GM12874 (cell line): ENCODE results near the gene PICK1.

Experiments
- TF ChIP-seq, protein P1 (sequence below): IDR thresholded peaks from 2 replicates; pipeline ENCODE4 v1.5.1; 2011; ENCODE audit warnings: low read depth, mild to moderate bottlenecking, control low read depth, low read length, moderate library complexity; ENCODE audit not compliant: insufficient read depth

The PICK1 gene

DNA sequence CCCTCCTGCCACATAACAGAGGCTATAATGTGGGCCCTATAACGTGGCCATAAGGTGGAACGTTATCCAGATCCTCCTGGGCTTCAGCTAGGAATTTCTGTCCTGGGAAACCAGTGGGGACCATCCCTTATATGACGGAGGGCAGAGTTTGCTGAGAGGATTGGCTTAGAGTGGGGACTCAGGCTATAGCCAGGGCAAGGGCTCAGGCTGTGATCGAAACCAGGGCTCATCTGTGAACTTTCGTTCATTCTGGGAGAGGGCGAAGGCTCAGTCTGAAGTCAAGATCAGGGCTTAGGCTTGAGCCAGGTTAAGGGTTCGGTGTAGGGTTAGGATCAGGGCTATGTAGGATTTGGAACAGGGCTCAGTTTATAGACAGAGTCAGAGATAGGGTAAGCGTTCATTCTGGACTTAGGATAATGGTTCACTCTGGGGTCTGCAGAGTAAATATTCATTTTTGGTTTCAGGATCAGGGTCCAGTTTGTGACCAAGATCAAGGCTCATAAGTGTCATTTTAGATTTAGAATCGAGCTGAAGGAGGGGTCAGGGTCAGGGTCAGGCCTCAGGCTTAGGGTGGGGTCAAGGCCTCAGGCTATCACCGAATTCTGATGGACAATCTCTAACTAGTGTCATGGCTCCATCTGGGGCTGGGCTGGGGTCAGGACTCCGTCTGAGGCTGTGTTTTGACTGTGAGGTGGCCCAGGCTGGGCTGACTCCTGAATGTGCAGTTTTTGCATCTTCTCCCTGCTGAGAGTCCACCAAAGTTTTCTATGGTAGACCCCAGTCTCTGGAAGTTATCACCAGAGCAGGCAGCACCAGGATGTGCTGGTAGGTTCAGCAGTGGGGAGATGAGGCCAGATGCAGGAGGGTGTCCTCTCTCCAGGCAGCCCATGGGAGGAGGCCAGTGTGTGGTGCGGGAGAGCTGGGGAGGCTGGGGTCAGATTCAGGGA is 39.0 kb upstream of the PICK1 start:
- TF ChIP-seq, protein P1, sequence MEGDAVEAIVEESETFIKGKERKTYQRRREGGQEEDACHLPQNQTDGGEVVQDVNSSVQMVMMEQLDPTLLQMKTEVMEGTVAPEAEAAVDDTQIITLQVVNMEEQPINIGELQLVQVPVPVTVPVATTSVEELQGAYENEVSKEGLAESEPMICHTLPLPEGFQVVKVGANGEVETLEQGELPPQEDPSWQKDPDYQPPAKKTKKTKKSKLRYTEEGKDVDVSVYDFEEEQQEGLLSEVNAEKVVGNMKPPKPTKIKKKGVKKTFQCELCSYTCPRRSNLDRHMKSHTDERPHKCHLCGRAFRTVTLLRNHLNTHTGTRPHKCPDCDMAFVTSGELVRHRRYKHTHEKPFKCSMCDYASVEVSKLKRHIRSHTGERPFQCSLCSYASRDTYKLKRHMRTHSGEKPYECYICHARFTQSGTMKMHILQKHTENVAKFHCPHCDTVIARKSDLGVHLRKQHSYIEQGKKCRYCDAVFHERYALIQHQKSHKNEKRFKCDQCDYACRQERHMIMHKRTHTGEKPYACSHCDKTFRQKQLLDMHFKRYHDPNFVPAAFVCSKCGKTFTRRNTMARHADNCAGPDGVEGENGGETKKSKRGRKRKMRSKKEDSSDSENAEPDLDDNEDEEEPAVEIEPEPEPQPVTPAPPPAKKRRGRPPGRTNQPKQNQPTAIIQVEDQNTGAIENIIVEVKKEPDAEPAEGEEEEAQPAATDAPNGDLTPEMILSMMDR, result no peak

DNA sequence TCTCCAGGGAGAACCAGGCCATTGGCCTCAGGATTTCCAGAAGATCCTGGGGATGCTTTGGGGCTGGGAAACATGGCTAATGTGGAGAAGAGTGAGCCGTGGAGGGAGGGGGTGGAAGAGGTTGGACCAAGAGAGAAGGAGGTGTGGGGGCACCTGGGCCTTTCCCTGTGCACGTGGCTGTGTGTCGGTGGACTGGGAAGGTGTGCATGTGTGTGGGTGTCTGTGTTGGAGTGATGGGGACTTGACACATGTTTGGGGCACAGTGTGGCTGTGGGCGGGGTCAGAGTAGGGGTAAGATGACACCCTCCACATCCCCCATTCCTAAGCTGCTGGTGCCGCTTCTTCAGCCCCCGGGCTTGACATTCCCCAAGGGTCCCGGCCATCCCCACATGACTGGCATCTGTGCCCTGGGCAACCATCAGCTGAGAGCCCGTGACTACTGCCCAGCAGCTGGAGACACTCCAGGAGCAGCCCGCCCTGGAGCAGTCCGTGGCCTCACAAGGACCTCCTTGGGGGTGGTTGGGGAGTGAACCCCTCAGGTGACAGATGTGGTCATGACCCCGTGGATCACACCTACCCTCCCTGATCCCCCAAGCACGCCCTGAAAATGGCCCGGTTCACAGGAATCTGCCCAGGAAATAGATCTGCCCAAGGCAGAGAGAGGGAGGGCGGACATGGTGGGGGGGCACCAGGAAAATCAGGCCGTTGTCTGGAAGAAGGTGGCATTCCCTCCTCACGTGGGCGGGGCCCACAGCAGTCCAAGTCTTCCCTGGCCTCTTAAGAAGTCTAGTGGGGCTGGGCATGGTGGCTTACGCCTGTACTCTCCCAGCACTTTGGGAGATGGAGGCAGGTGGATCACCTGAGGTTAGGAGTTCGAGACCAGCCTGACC is 38.0 kb upstream of the PICK1 start:
- TF ChIP-seq, protein P1, result no peak

- TF ChIP-seq, protein P1, result no peak
These were observed 36.0 kb upstream of the PICK1 start for GRCh38 chr22:38021206-38021605.

DNA sequence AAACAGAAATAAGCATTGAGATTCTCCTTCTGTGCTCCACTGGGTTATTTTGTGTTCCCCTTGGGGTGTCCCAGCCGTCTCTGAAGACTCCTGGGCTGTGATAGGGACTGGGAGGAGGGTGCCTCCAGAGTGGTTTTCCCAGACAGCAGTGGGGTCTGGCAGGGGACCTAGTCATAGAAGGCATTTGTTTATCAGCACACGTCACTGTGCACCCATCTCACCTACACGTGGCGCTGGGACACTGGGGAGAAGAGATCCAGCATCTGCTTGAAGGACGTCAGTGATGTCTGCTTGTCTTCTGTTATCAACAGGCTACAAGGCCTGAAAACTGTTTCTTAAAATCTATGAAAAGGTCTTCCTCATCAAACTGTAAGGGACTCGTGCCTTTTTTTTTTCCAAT is 34.2 kb upstream of the PICK1 start:
- TF ChIP-seq, protein P1, result no peak

- TF ChIP-seq, protein P1, result no peak
These were observed 31.7 kb upstream of the PICK1 start for GRCh38 chr22:38025514-38025913.

DNA sequence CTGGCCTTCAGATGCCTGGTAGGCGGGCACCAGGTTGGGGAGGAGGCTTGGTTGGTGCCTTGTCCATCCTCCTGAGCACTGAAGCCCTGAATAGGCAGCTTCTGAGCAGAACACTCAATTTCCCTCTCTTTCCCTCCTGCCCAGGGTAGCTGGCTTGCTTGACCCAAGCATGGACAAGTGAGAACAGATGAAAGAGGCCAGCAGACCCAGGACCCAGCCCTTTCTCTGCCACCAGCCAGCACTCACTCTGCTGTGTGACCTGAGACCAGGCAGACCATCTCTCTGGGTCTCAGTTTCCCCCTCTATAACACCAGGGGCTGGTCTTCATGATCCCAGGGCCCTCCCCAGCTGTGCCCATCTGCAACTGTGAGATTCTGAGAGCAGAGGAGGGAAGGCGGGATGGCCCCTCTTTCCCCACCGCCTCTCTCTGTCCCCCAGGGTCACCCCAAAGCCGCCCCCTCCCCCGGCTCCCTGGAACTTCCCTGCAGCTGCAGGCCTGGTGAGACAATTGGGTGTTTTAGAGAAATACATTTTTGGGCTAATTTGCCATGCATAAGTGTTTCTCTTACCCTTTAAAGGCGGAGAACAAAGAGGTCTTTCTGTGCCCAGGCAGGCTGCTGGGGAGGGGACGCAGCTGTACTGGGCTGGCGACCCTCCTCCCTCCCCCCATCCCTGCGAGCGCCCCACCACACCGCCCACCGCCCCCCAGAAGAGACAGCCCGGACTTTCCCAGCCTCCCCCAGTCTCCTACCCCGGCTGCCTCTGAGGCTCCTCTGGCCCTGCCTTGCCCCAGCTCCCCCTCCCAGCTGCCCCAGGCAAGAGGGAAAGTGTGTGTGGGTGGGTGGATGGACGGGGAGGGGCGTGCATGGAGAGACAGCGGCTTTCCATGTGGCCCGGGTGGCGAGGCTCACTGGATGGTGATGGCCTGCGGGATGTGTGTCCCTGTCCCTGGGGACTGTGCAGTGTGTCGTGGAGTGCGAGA is 30.8 kb upstream of the PICK1 start:
- TF ChIP-seq, protein P1, result no peak
